GM10248 (cell line): Measurements from ENCODE around the gene FTCD.

Experiments used
- CTCF ChIA-PET: fragments of 300-600 bp; sonication (Branson Sonifier 250); formaldehyde crosslinking; extraction: SDS; loops from one replicate; lab custom pipeline; 2021; ENCODE audit warnings: antibody characterized with exemption; lab: Yijun Ruan, JAX
- POLR2A ChIA-PET: fragments of 350-650 bp; sonication (Branson Sonifier 250); formaldehyde crosslinking; extraction: SDS; loops from one replicate; lab custom pipeline; 2020; ENCODE audit warnings: antibody characterized with exemption; lab: Yijun Ruan, JAX
- DNase-seq: peaks from one replicate; pipeline ENCODE4 v3.0.0; 2012; ENCODE audit errors: extremely low spot score
- CTCF ChIP-seq: IDR thresholded peaks from 2 replicates; pipeline ENCODE4 v1.5.1; 2012; ENCODE audit warnings: mild to moderate bottlenecking, low read depth; ENCODE audit errors: extremely low read depth, missing control alignments, control extremely low read depth

FTCD gene

GRCh38 chr21:46154155-46154954 lies 1.0 kb downstream of the FTCD start:
- POLR2A ChIA-PET: no interaction called here
- CTCF ChIA-PET: interaction anchor here (0.8 to 5.3 kb wide), 5 partner anchors 10 to 455 kb away, joined by 3 to 54 read pairs (median 3); no protein-coding TSS in a partner anchor
- DNase-seq: no peak
- TF ChIP-seq CTCF: no peak

DNA sequence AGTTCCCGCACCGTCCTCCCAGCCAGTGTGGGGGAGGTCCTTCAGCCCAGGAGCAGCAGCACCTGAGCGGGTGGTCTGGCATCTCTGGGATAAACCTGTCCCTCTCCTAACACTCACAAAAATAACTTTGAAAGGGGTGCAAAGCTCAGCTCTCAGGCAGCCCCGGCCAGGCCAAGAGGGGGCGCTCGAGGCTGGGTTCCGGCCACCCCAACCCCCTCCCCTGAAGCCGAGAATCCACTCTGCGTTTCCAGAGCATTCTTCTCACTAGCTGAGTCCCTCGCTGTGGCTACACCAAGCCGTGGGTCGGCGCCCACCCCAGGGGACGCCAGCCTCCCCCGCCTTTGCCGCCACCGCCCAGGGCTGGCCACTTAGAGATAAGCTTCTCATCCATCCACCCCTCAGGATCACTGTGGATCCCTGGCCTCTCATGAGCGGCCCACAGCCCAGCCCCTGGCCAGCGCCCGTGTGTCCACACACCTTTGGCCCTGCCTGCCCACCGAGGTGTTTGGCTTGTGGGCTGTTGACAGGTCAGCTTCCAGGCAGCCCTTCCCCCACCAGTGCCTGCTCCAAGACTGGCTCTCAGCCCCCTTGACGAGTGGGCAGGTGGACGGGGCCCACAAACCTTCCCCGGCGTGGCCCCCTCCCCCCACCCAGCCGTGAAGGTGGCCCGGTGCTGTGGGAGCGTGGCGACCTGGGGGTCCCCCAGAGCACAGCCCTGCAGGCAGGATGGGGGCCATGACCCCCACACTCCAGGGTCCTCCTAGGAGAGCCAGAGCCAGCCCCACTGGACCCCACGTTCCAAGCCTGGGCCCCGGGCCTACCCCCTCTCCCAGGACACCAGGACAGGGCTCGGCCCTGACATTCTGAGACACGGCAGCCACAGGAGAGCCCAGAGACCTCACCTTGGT lies 1.9 kb downstream of the FTCD start:
- DNase-seq: peak; percentile 73
- TF ChIP-seq CTCF: peak; percentile 74
- ChIA-PET POLR2A (interaction anchor here (0.9 kb wide), 1 partner anchor 10 kb away, joined by 5 read pairs; no protein-coding TSS in a partner anchor), CTCF (interaction anchor here (0.7 to 5.3 kb wide), 14 partner anchors 11 to 456 kb away, joined by 3 to 54 read pairs (median 4); no protein-coding TSS in a partner anchor)

DNA sequence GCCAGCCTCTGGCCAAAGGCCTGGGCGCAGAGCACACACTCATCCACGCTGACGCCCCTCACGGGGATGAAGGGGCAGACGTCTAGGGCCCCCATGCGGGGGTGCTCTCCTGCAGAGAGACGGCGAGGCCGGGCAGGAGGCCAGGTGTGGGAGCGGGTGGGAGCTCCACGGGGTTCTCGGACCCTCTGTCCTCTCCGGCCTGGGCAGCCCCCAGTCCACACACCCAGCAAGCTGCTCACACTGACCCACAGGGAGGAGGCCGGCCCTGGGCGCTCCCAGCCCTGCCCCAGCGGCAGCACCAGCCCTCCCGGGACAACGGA lies 2.5 kb downstream of the FTCD start:
- ChIA-PET POLR2A (interaction anchor here (0.9 kb wide), 1 partner anchor 9 kb away, joined by 5 read pairs; no protein-coding TSS in a partner anchor), CTCF (interaction anchor here (0.8 to 5.3 kb wide), 9 partner anchors 10 to 239 kb away, joined by 3 to 54 read pairs (median 6); no protein-coding TSS in a partner anchor)
- TF ChIP-seq CTCF: no peak
- DNase-seq: no peak

GRCh38 chr21:46151989-46152926 lies 3.1 kb downstream of the FTCD start:
- ChIA-PET CTCF (interaction anchor here (0.8 to 5.3 kb wide), 9 partner anchors 10 to 239 kb away, joined by 3 to 54 read pairs (median 6); no protein-coding TSS in a partner anchor), POLR2A (no interaction called here)
- TF ChIP-seq CTCF: no peak
- no peak for DNase-seq

DNA sequence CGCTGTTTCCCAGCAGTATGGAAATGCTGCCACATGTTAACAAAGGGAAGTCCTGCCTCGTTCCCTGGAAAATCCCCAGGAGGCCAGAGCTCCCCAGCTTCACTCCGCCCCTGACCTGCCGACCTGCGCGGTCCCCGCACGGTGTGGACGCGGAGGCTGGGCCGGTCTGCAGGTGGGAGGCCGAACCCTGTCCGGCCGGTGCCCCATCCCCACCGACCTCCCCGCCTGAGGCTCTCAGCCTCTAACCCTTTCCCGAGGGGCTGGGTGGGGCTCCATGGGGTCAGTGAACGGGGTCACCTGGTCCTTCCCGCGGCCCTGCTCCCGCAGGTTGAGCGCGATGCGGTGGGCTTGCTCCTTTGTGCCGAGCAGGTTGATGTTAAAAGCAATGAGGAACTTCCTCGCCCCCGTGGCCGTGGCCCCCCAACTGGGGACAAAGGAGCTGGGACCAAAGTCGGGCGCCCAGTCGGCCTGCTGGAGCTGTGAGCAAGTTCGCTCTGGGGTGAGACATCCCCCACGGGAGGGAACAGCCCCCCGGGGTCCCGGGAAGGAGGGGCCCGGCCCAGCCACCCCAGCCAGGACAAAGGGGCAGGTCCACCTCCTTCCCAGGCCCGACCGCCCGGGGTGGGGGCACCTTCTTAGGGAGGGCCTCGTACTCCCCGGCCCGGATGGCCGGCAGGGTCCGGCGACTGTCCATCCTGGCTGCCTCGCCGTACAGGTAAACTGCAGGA lies 4.0 kb downstream of the FTCD start:
- DNase-seq: no peak
- TF ChIP-seq CTCF: no peak
- POLR2A ChIA-PET: no interaction called here
- CTCF ChIA-PET: interaction anchor here (5.3 kb wide), 1 partner anchor 9 kb away, joined by 54 read pairs; no protein-coding TSS in a partner anchor
